ENCODE data around the gene KIT. TPM values are rescaled to one million over a fixed set of nuclear protein-coding genes. Genes with fewer than 3 reads are reported as not detected.

Gene KIT
- total and polyA plus RNA-seq, 4 experiments from 2014 or later = 2.0 to 5.2 (median 2.6) TPM

DNA sequence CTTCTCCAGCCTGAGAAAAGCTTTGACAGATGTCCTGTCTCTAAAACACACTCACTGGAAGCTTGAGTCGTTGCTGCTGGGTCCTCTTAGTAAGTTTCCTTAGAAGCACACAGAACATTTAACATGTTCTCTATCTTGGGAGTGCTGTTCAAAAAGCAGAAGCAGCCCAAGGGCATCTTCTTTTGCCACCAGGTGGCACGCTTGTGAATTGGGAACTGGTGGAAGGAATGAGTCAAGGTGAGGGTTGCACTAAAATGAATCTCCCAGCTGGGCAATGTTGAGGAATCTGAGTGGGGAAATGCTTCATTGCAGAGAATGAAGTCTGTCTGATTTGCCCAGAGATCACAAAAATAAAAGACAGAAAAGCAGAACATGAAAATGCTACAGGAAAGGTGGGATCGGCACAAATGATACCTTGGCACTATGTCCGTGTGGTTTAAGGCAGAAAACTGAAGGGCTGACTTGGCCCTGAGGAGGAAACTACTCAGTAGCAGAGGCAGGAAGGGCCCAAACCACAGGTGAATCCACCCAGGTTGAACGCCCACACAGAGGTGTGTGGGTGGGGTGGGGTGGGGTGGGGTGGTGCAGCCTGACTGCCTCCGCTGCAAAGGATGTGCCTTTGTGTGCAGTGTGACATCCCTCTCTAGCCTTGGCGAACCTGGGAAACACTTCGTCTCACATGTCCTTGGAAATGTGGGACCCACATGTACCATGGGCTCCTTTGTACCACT lies 26.0 kb downstream of the KIT start:
- Mint-ChIP-seq H3K9me3 (peaks cover 0 to 1% (median 0%) of the 10 kb centered on the region in 8 donors), H3K36me3 (no peaks in the 10 kb centered on the region), H3K4me1 (peaks cover 9 to 34% (median 24%) of the 10 kb centered on the region in 4 donors), H3K27ac (peak overlapping the region in 6 of 7 donors; percentile 65 to 94 (median 84)), H3K27me3 (peaks cover 0 to 3% of the 10 kb centered on the region in 2 donors), H3K4me3 (peak overlapping the region; percentile 51 to 84 (median 68))
- Histone ChIP-seq H3K27me3 (ENCODE audit: insufficient read depth, low read length) (no peaks in the 10 kb centered on the region), H3K27ac (ENCODE audit: low read depth, low read length) (no peak overlapping the region), H3K36me3 (ENCODE audit: insufficient read depth, low read length) (no peaks in the 10 kb centered on the region), H3K4me1 (ENCODE audit: insufficient read depth, low read length) (peaks cover 9% of the 10 kb centered on the region), H3K9me3 (ENCODE audit: control insufficient read depth in 1 of 2, low read length in 2 of 2) (no peaks in the 10 kb centered on the region), H3K4me3 (ENCODE audit: low read length in 2 of 2) (no peak overlapping the region)
- CTCF ChIA-PET (ENCODE audit: partially characterized antibody) = interaction anchor here (0.6 to 3.5 kb wide), 2 partner anchors 277 to 649 kb away, joined by 3 to 19 read pairs; no protein-coding TSS in a partner anchor
- DNase-seq = peak; percentile 47 to 56 (median 49)
- intact Hi-C loops (cut with micrococcal nuclease) = loop anchor here (1.0 to 5.0 kb wide), 4 partner anchors 157 to 1054 kb away; no protein-coding TSS in a partner anchor
- POLR2A ChIA-PET (ENCODE audit: partially characterized antibody) = no interaction called here

GRCh38 chr4:54685810-54686209 lies 28.1 kb downstream of the KIT start:
- no peaks in the 10 kb centered on the region for H3K36me3 Mint-ChIP-seq
- H3K4me3 Mint-ChIP-seq = peak overlapping the region in 1 of 8 donors; percentile 27
- POLR2A ChIA-PET (ENCODE audit: partially characterized antibody) = no interaction called here
- no peaks in the 10 kb centered on the region for H3K36me3 ChIP-seq (ENCODE audit: insufficient read depth, low read length)
- H3K27me3 ChIP-seq (ENCODE audit: insufficient read depth, low read length) = no peaks in the 10 kb centered on the region
- H3K4me1 ChIP-seq (ENCODE audit: insufficient read depth, low read length) = peaks cover 9% of the 10 kb centered on the region
- no peak for DNase-seq
- intact Hi-C loops (cut with micrococcal nuclease) = no loop called here
- H3K27ac ChIP-seq (ENCODE audit: low read depth, low read length) = no peak overlapping the region
- H3K9me3 ChIP-seq (ENCODE audit: control insufficient read depth in 1 of 2, low read length in 2 of 2) = no peaks in the 10 kb centered on the region
- peaks cover 0 to 1% (median 0%) of the 10 kb centered on the region in 8 donors for H3K9me3 Mint-ChIP-seq
- H3K27ac Mint-ChIP-seq = peak overlapping the region in 4 of 7 donors; percentile 1 to 77 (median 25)
- peaks cover 9 to 34% (median 24%) of the 10 kb centered on the region in 4 donors for H3K4me1 Mint-ChIP-seq
- H3K27me3 Mint-ChIP-seq = peaks cover 0 to 3% of the 10 kb centered on the region in 2 donors
- H3K4me3 ChIP-seq (ENCODE audit: low read length in 2 of 2) = no peak overlapping the region
- CTCF ChIA-PET (ENCODE audit: partially characterized antibody) = interaction anchor here (0.8 kb wide), 1 partner anchor 275 kb away, joined by 3 read pairs; no protein-coding TSS in a partner anchor

- Mint-ChIP-seq H3K4me1 (peaks cover 9 to 34% (median 24%) of the 10 kb centered on the region in 4 donors), H3K27ac (peak overlapping the region in 6 of 7 donors; percentile 22 to 75 (median 41)), H3K9me3 (peaks cover 0 to 1% (median 0%) of the 10 kb centered on the region in 8 donors), H3K36me3 (no peaks in the 10 kb centered on the region), H3K4me3 (peak overlapping the region in 1 of 8 donors; percentile 40), H3K27me3 (peaks cover 0 to 5% of the 10 kb centered on the region in 2 donors)
- Histone ChIP-seq H3K36me3 (ENCODE audit: insufficient read depth, low read length) (no peaks in the 10 kb centered on the region), H3K27me3 (ENCODE audit: insufficient read depth, low read length) (no peaks in the 10 kb centered on the region), H3K9me3 (ENCODE audit: control insufficient read depth in 1 of 2, low read length in 2 of 2) (no peaks in the 10 kb centered on the region), H3K4me1 (ENCODE audit: insufficient read depth, low read length) (peaks cover 9% of the 10 kb centered on the region), H3K27ac (ENCODE audit: low read depth, low read length) (no peak overlapping the region), H3K4me3 (ENCODE audit: low read length in 2 of 2) (no peak overlapping the region)
- peak in 2 of 5 donors; percentile 4 to 35 for DNase-seq
- CTCF ChIA-PET (ENCODE audit: partially characterized antibody) = interaction anchor here (1.4 kb wide), 1 partner anchor 18 kb away, joined by 4 read pairs; no protein-coding TSS in a partner anchor
- POLR2A ChIA-PET (ENCODE audit: partially characterized antibody) = interaction anchor here (0.9 to 1.1 kb wide), 2 partner anchors 22 to 30 kb away, joined by 3 to 4 read pairs; partner anchors contain the start of gene KIT
- intact Hi-C loops (cut with micrococcal nuclease) = no loop called here
Measured at GRCh38 chr4:54687887-54688841, 30.4 kb downstream of the KIT start.

- peaks cover 3 to 5% of the 10 kb centered on the region in 2 donors for H3K27me3 Mint-ChIP-seq
- ChIA-PET POLR2A (ENCODE audit: partially characterized antibody) (no interaction called here), CTCF (ENCODE audit: partially characterized antibody) (no interaction called here)
- Histone ChIP-seq H3K27me3 (ENCODE audit: insufficient read depth, low read length) (no peaks in the 10 kb centered on the region), H3K4me1 (ENCODE audit: insufficient read depth, low read length) (no peaks in the 10 kb centered on the region), H3K27ac (ENCODE audit: low read depth, low read length) (no peak overlapping the region), H3K36me3 (ENCODE audit: insufficient read depth, low read length) (no peaks in the 10 kb centered on the region), H3K4me3 (ENCODE audit: low read length in 2 of 2) (no peak overlapping the region), H3K9me3 (ENCODE audit: control insufficient read depth in 1 of 2, low read length in 2 of 2) (no peaks in the 10 kb centered on the region)
- H3K36me3 Mint-ChIP-seq = no peaks in the 10 kb centered on the region
- H3K27ac Mint-ChIP-seq = no peak overlapping the region
- no peak for DNase-seq
- no peak overlapping the region for H3K4me3 Mint-ChIP-seq
- H3K9me3 Mint-ChIP-seq = no peaks in the 10 kb centered on the region
- intact Hi-C loops (cut with micrococcal nuclease) = no loop called here
- no peaks in the 10 kb centered on the region for H3K4me1 Mint-ChIP-seq
Measured at GRCh38 chr4:54695337-54695736, 37.6 kb downstream of the KIT start.

- Mint-ChIP-seq H3K4me1 (no peaks in the 10 kb centered on the region), H3K9me3 (no peaks in the 10 kb centered on the region), H3K4me3 (no peak overlapping the region), H3K27ac (no peak overlapping the region), H3K27me3 (peaks cover 3 to 5% of the 10 kb centered on the region in 2 donors), H3K36me3 (no peaks in the 10 kb centered on the region)
- Histone ChIP-seq H3K27ac (ENCODE audit: low read depth, low read length) (no peak overlapping the region), H3K27me3 (ENCODE audit: insufficient read depth, low read length) (no peaks in the 10 kb centered on the region), H3K9me3 (ENCODE audit: control insufficient read depth in 1 of 2, low read length in 2 of 2) (no peaks in the 10 kb centered on the region), H3K36me3 (ENCODE audit: insufficient read depth, low read length) (no peaks in the 10 kb centered on the region), H3K4me1 (ENCODE audit: insufficient read depth, low read length) (no peaks in the 10 kb centered on the region), H3K4me3 (ENCODE audit: low read length in 2 of 2) (no peak overlapping the region)
- POLR2A ChIA-PET (ENCODE audit: partially characterized antibody) = no interaction called here
- intact Hi-C loops (cut with micrococcal nuclease) = no loop called here
- CTCF ChIA-PET (ENCODE audit: partially characterized antibody) = no interaction called here
- DNase-seq = no peak
Measured at GRCh38 chr4:54695788-54696187, 38.0 kb downstream of the KIT start.

- H3K27ac Mint-ChIP-seq = no peak overlapping the region
Measured at GRCh38 chr4:54696649-54697048, 38.9 kb downstream of the KIT start.

GRCh38 chr4:54700986-54701385 lies 43.2 kb downstream of the KIT start:
- ChIA-PET CTCF (ENCODE audit: partially characterized antibody) (interaction anchor here (1.5 kb wide), 1 partner anchor 12 kb away, joined by 3 read pairs; no protein-coding TSS in a partner anchor), POLR2A (ENCODE audit: partially characterized antibody) (no interaction called here)
- Mint-ChIP-seq H3K4me3 (no peak overlapping the region), H3K36me3 (no peaks in the 10 kb centered on the region), H3K4me1 (no peaks in the 10 kb centered on the region), H3K9me3 (peaks cover 0 to 2% (median 0%) of the 10 kb centered on the region in 8 donors), H3K27ac (no peak overlapping the region), H3K27me3 (peaks cover 0 to 1% of the 10 kb centered on the region in 2 donors)
- Histone ChIP-seq H3K27ac (ENCODE audit: low read depth, low read length) (no peak overlapping the region), H3K36me3 (ENCODE audit: insufficient read depth, low read length) (no peaks in the 10 kb centered on the region), H3K4me1 (ENCODE audit: insufficient read depth, low read length) (no peaks in the 10 kb centered on the region), H3K9me3 (ENCODE audit: control insufficient read depth in 1 of 2, low read length in 2 of 2) (no peaks in the 10 kb centered on the region), H3K4me3 (ENCODE audit: low read length in 2 of 2) (no peak overlapping the region), H3K27me3 (ENCODE audit: insufficient read depth, low read length) (no peaks in the 10 kb centered on the region)
- no peak for DNase-seq
- intact Hi-C loops (cut with micrococcal nuclease) = no loop called here

More at GRCh38 chr4:54696649-54697048, 38.9 kb downstream of the KIT start:
- Histone ChIP-seq H3K27me3 (ENCODE audit: insufficient read depth, low read length) (no peaks in the 10 kb centered on the region), H3K4me1 (ENCODE audit: insufficient read depth, low read length) (no peaks in the 10 kb centered on the region), H3K27ac (ENCODE audit: low read depth, low read length) (no peak overlapping the region), H3K4me3 (ENCODE audit: low read length in 2 of 2) (no peak overlapping the region), H3K9me3 (ENCODE audit: control insufficient read depth in 1 of 2, low read length in 2 of 2) (no peaks in the 10 kb centered on the region), H3K36me3 (ENCODE audit: insufficient read depth, low read length) (no peaks in the 10 kb centered on the region)
- no peak overlapping the region for H3K4me3 Mint-ChIP-seq
- H3K9me3 Mint-ChIP-seq = no peaks in the 10 kb centered on the region
- H3K36me3 Mint-ChIP-seq = no peaks in the 10 kb centered on the region
- POLR2A ChIA-PET (ENCODE audit: partially characterized antibody) = no interaction called here
- intact Hi-C loops (cut with micrococcal nuclease) = no loop called here
- CTCF ChIA-PET (ENCODE audit: partially characterized antibody) = no interaction called here
- peaks cover 0 to 5% of the 10 kb centered on the region in 2 donors for H3K27me3 Mint-ChIP-seq
- DNase-seq = no peak
- H3K4me1 Mint-ChIP-seq = no peaks in the 10 kb centered on the region
